Tibial nerve (tissue), 4 donors: Measurements from ENCODE around the gene MYO1H. TPM values are rescaled to one million over a fixed set of nuclear protein-coding genes. Genes with fewer than 3 reads are reported as not detected.
"Not testable (repeated sequence)": the region's sequence is repeated elsewhere in the genome, so short reads cannot be mapped to it uniquely, and the experiment has no call there.

Experiments
- DNase-seq, 2 donors: peaks; one replicate each; pipeline ENCODE4 v3.0.0-alpha.2; 2019; ENCODE audit warnings: low spot score in 2 of 2
- H3K27ac ChIP-seq, 4 donors: fragments of 200-600 bp; sonication (generic) in 3 of 4; one replicate each; pipeline ENCODE4 v1.5.1; 2017 to 2019; ENCODE audit warnings: mild to moderate bottlenecking in 1 of 4
- H3K27me3 ChIP-seq, 2 donors: fragments of 200-600 bp; sonication (generic) in 1 of 2; one replicate each; pipeline versions ENCODE4 v1.5.1 to v1.6.0; 2017 to 2019
- H3K36me3 ChIP-seq, 3 donors: fragments of 200-600 bp; sonication (generic); one replicate each; pipeline ENCODE4 v1.5.1; 2018 to 2019
- H3K4me1 ChIP-seq, 4 donors: fragments of 200-600 bp; sonication (generic) in 3 of 4; one replicate each; pipeline ENCODE4 v1.5.1; 2017 to 2019
- H3K4me3 ChIP-seq, 4 donors: fragments of 200-600 bp; sonication (generic) in 3 of 4; one replicate each; pipeline ENCODE4 v1.5.1; 2017 to 2019; ENCODE audit warnings: mild to moderate bottlenecking in 1 of 4, moderate library complexity in 1 of 4
- H3K9me3 ChIP-seq, 4 donors: fragments of 200-600 bp; sonication (generic) in 3 of 4; one replicate each; pipeline ENCODE4 v1.5.1; 2017 to 2019
- CTCF ChIP-seq, 5 experiments: fragments of 200-600 bp in 3 of 5; fragments of 450-650 bp in 2 of 5; sonication (generic) in 3 of 5; IDR thresholded peaks; one replicate each; pipeline ENCODE4 v1.5.1; 2016 to 2019; ENCODE audit warnings: antibody characterized with exemption in 5 of 5, mild to moderate bottlenecking in 3 of 5, moderate library complexity in 2 of 5
- EP300 ChIP-seq, 2 donors: sonication (generic); formaldehyde crosslinking; IDR thresholded peaks; one replicate each; pipeline ENCODE4 v1.6.1; 2017; ENCODE audit warnings: antibody characterized with exemption in 2 of 2, mild to moderate bottlenecking in 1 of 2
- POLR2A ChIP-seq, 2 donors: fragments of 450-650 bp; IDR thresholded peaks; one replicate each; pipeline ENCODE4 v1.6.1; 2017; ENCODE audit warnings: antibody characterized with exemption in 2 of 2, mild to moderate bottlenecking in 2 of 2, moderate library complexity in 2 of 2
- WGBS, 2 donors: methylation state at CpG; one replicate each; pipeline ENCODE4 v1.1.5; 2018; 5-methylcytosine and 5-hydroxymethylcytosine counted together
- total RNA-seq, 4 donors: library from RNA; depleted of rRNA; stranded (reverse); fragments of >200 nt; gene quantifications; one replicate each; pipeline ENCODE4 v1.1.0, GENCODE V29; 2016

MYO1H gene
- total RNA-seq, 4 donors from 2014 or later = 0.20 TPM; not detected in 3

GRCh38 chr12:109309381-109310246, 38.1 kb upstream of the MYO1H start:
- no peaks in the 10 kb centered on the region for H3K36me3 ChIP-seq
- 0% methylated on average over 26 to 43 of the region's 99 CpGs for WGBS, 2 donors
- peaks cover 0 to 22% (median 14%) of the 10 kb centered on the region in 4 donors for H3K4me1 ChIP-seq
- no peak overlapping the region for H3K27ac ChIP-seq
- H3K27me3 ChIP-seq = peaks cover 0 to 77% of the 10 kb centered on the region in 2 donors
- no peak for DNase-seq
- TF ChIP-seq POLR2A (IDR thresholded peaks at IDR 0.05) (no peak), CTCF (IDR thresholded peaks at IDR 0.05) (no peak), EP300 (IDR thresholded peaks at IDR 0.05) (no peak)
- peak overlapping the region; percentile 17 to 54 (median 26) for H3K4me3 ChIP-seq
- no peaks in the 10 kb centered on the region for H3K9me3 ChIP-seq

GRCh38 chr12:109310247-109311125, 37.2 kb upstream of the MYO1H start:
- Histone ChIP-seq H3K36me3 (no peaks in the 10 kb centered on the region), H3K27me3 (peaks cover 0 to 76% of the 10 kb centered on the region in 2 donors), H3K4me1 (peaks cover 0 to 22% (median 14%) of the 10 kb centered on the region in 4 donors), H3K27ac (no peak overlapping the region), H3K9me3 (no peaks in the 10 kb centered on the region), H3K4me3 (peak overlapping the region; percentile 17 to 54 (median 20))
- TF ChIP-seq CTCF (IDR thresholded peaks at IDR 0.05) (no peak), EP300 (IDR thresholded peaks at IDR 0.05) (no peak)
- WGBS, 2 donors = 9 to 12% methylated on average over 27 to 28 of the region's 33 CpGs
- no peak for DNase-seq

- DNase-seq, H3K36me3 ChIP-seq, H3K4me1 ChIP-seq, H3K9me3 ChIP-seq, H3K27ac ChIP-seq, H3K4me3 ChIP-seq: not testable (repeated sequence)
- 86 to 89% methylated on average over 8 of the region's 8 CpGs for WGBS, 2 donors
- peaks cover 0 to 26% of the 10 kb centered on the region in 2 donors for H3K27me3 ChIP-seq
Measured at GRCh38 chr12:109321294-109321693, 26.4 kb upstream of the MYO1H start.

GRCh38 chr12:109329003-109329402, 18.7 kb upstream of the MYO1H start:
- H3K27ac ChIP-seq = no peak overlapping the region
- no peaks in the 10 kb centered on the region for H3K9me3 ChIP-seq
- no peaks in the 10 kb centered on the region for H3K36me3 ChIP-seq
- no peaks in the 10 kb centered on the region for H3K4me1 ChIP-seq
- no peak for TF ChIP-seq POLR2A (IDR thresholded peaks at IDR 0.05)
- TF ChIP-seq CTCF (IDR thresholded peaks at IDR 0.05) = no peak
- TF ChIP-seq EP300 (IDR thresholded peaks at IDR 0.05) = no peak
- no peak overlapping the region for H3K4me3 ChIP-seq
- WGBS, 2 donors = 83% methylated on average over 3 of the region's 3 CpGs
- DNase-seq = no peak
- no peaks in the 10 kb centered on the region for H3K27me3 ChIP-seq

- Histone ChIP-seq H3K4me1 (no peaks in the 10 kb centered on the region), H3K27ac (no peak overlapping the region), H3K27me3 (no peaks in the 10 kb centered on the region), H3K9me3 (no peaks in the 10 kb centered on the region), H3K4me3 (no peak overlapping the region), H3K36me3 (no peaks in the 10 kb centered on the region)
- no peak for TF ChIP-seq CTCF (IDR thresholded peaks at IDR 0.05)
- no peak for TF ChIP-seq EP300 (IDR thresholded peaks at IDR 0.05)
- TF ChIP-seq POLR2A (IDR thresholded peaks at IDR 0.05) = no peak
- 48 to 59% methylated on average over 7 of the region's 7 CpGs for whole genome bisulfite sequencing, 2 donors
- DNase-seq = no peak
Measured at GRCh38 chr12:109329686-109330085, 18.0 kb upstream of the MYO1H start.
